HTERT RPE-1 (cell line): ENCODE data around the gene PCSK1N.

ENCODE experiments used
- in situ Hi-C: fragments of 300-500 bp; cut with MboI; formaldehyde crosslinking; loops from 4 replicates; pipeline ENCODE4 v1.14.3; 2020; ENCODE audit warnings: low sequenced_read_pairs

Gene PCSK1N

GRCh38 chrX:48791063-48791820 is 44.2 kb downstream of the PCSK1N start:
- in situ Hi-C loops: no loop called here

GRCh38 chrX:48790477-48790876 is 44.9 kb downstream of the PCSK1N start:
- in situ Hi-C loops: no loop called here

GRCh38 chrX:48789366-48790220 is 45.8 kb downstream of the PCSK1N start:
- in situ Hi-C loops: no loop called here

DNA sequence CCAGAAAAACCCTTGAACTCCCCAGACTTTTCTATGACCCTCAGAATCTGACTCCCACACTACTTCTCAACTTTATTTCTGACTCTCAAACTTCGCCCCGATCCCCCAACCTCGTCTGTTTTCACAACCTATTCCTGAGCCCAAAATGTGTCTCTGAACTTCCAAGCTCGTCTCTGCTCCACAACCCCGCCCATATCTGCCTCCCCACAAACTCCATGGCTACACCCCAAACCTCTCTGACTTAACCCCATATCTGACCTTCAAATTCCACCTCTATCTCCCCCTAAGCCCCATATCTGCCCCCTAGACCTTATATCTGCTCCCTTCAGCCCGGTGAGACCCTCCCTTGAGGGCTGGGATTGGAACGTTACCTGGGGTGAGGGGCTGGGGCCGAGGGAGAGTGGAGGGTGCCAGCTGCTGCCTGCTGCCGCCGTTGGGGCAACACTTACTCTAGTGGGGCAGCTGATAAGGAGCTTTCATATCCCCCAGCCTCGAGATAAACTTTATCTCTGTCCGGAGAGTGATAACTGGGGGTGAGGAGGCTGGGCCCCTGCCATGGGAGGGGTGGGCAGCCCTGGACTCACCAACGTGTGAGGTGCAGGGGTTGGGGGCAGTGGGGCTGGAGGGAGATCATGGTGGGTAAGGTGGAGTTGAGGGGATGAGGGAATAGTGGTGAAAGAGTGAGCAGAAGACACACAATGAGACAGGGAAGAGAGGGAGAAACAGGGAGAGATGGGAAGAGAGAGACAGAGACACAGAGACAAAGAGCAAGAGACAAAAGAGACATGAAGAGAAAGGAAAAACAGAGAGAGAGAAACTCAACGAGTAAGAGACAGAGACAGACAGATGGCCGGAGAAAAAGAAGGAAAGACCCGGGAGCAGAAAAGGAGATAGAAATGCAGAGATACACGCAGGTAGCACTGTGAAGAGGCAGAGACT is 47.6 kb downstream of the PCSK1N start:
- in situ Hi-C loops: no loop called here

GRCh38 chrX:48786825-48787504 is 48.4 kb downstream of the PCSK1N start:
- in situ Hi-C loops: no loop called here

- in situ Hi-C loops: no loop called here
These were observed 49.0 kb downstream of the PCSK1N start, which contains the start of gene GATA1 for GRCh38 chrX:48786341-48786800. TSS of gene GATA1 (plus strand) at chrX:48786590. CDS start at chrX:48791110, 4,520 bp downstream.

DNA sequence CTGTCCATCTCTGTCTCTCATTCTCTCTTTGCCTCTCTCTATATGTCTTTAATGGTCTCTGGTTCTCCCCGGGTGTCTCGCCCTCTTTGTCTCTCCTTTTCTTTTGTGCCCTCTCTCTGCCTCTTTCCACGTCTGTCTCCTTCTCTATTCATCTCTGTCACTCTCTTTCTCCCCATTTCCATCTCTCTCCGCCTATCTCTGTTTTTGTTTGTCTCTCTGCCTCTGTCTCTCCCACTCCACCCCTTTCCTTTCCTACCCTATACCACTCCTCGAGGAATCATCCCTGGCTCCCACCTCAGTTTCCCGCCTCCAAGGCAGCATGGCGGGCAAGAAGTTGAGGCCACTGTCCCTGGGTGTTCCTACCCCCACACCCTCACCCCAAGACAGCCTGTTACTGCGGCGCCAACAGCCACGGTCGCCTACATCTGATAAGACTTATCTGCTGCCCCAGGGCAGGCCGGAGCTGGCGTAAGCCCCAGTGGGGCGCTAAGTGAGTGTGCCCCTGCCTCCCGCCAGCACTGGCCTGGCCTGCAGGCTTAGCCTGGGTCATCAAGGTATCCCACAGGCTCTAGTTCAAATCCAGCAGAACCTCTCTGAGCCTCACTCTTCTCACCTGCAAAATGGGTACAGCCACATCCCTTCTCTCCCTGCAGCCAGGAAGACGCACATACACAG is 49.7 kb downstream of the PCSK1N start:
- in situ Hi-C loops: no loop called here

- in situ Hi-C loops: no loop called here
These were observed 50.2 kb downstream of the PCSK1N start for GRCh38 chrX:48785186-48785539.

DNA sequence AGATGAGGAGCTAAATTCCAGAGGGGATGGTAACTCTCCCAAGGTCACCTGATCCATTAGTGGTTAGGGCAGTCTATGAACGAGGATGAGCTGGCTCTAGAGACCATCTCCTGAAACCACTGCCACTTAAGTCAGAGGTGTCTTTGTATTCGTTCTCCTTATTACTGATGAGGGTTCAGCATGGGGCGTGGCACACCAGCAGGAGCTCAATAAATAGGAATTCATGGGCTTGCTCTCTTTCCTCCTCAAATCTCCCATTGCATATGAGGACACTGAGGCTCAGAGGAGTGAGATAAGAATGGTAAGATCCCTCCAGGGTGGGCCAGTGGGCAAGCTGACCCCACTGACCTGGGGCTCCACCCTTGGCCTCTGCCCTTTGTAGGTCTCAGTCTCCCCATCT is 50.7 kb downstream of the PCSK1N start:
- in situ Hi-C loops: no loop called here

- in situ Hi-C loops: no loop called here
These were observed 52.6 kb downstream of the PCSK1N start for GRCh38 chrX:48782795-48783194.

- in situ Hi-C loops: no loop called here
These were observed 53.2 kb downstream of the PCSK1N start for GRCh38 chrX:48782216-48782615.

GRCh38 chrX:48781705-48782104 is 53.7 kb downstream of the PCSK1N start:
- in situ Hi-C loops: no loop called here
